HCT116 (cell line): ENCODE results near the gene PLA2G1B. TPM values are rescaled to one million over a fixed set of nuclear protein-coding genes. Genes with fewer than 3 reads are reported as not detected.

Source experiments
- ATAC-seq: fragments of 200-7000 bp; cut with Tn5 transposase; 2 replicates; pipeline ENCODE4 v1.9.1; 2020; ENCODE audit warnings: mild to moderate bottlenecking, moderate library complexity
- BruUV-seq: library from RNA; stranded (reverse); fragments of 400-500 nt; replicated peaks from 2 replicates; lab custom pipeline; 2021; lab: Mats Ljungman, UMichigan
- CTCF ChIA-PET: fragments of 300-600 bp; sonication (Branson Sonifier 250); formaldehyde crosslinking; loops from one replicate; lab custom pipeline; 2021; ENCODE audit warnings: antibody characterized with exemption; lab: Charles Lee
- POLR2A ChIA-PET: fragments of 300-600, 350-600 bp; sonication (Branson Sonifier 250); formaldehyde crosslinking; loops from one replicate; lab custom pipeline; 2021; ENCODE audit warnings: antibody characterized with exemption; lab: Charles Lee
- RAD21 ChIA-PET, 2 experiments: fragments of 300-600 bp; sonication (Branson Sonifier 250); formaldehyde crosslinking; loops; one replicate each; lab custom pipeline; 2023; ENCODE audit warnings: low total read pairs in 2 of 2; ENCODE audit not compliant: uncharacterized antibody in 2 of 2, unreplicated experiment in 2 of 2, low non-redundant PET in 1 of 2; lab: Charles Lee
- DNase-seq: peaks from one replicate; pipeline ENCODE4 v3.0.0-alpha.2; 2010; ENCODE audit warnings: low read depth, low spot score
- H2AFZ ChIP-seq: fragments of 200-600 bp; shearing (Covaris generic), sonication (generic); 2 replicates; pipeline ENCODE4 v1.6.1; 2017; ENCODE audit warnings: low read depth, mixed run types, mixed read lengths, antibody characterized with exemption, low read length; ENCODE audit not compliant: poor library complexity, severe bottlenecking
- H3K27ac ChIP-seq: 2 replicates; pipeline ENCODE4 v1.5.1; 2012; ENCODE audit warnings: low read depth, low read length
- H3K27me3 ChIP-seq: fragments of 200-600 bp; sonication (generic); 2 replicates; pipeline ENCODE4 v1.6.1; 2016; ENCODE audit warnings: mixed run types, low read length, mixed read lengths; ENCODE audit not compliant: insufficient read depth
- H3K36me3 ChIP-seq, 2 experiments: fragments of 200-500 bp in 1 of 2; fragments of 200-600 bp in 1 of 2; sonication (Bioruptor generic) in 1 of 2; sonication (generic) in 1 of 2; 2 replicates each; pipeline versions ENCODE4 v1.5.1 to v1.6.1; 2014 to 2016; ENCODE audit warnings: low read length in 2 of 2, inconsistent platforms in 1 of 2, mixed read lengths in 1 of 2, mixed run types in 1 of 2; ENCODE audit not compliant: insufficient read depth in 2 of 2, control insufficient read depth in 1 of 2
- H3K4me1 ChIP-seq, 2 experiments: fragments of 200-600 bp in 1 of 2; sonication (generic) in 1 of 2; 2 replicates each; pipeline versions ENCODE4 v1.5.1 to v1.6.1; 2012 to 2017; ENCODE audit warnings: low read length in 2 of 2, inconsistent platforms in 1 of 2, mild to moderate bottlenecking in 1 of 2, mixed read lengths in 1 of 2, mixed run types in 1 of 2, moderate library complexity in 1 of 2; ENCODE audit not compliant: insufficient read depth in 2 of 2, control insufficient read depth in 1 of 2
- H3K4me2 ChIP-seq: fragments of 200-600 bp; sonication (generic); 2 replicates; pipeline ENCODE4 v1.6.1; 2017; ENCODE audit warnings: mixed run types, low read length, mixed read lengths
- H3K4me3 ChIP-seq, 2 experiments: fragments of 200-600 bp in 1 of 2; sonication (generic) in 1 of 2; replicated peaks in 1 of 2; 2 replicates each; pipeline ENCODE4 v1.5.1; 2011 to 2016; ENCODE audit warnings: low read length in 2 of 2, control low read depth in 1 of 2, low read depth in 1 of 2, mild to moderate bottlenecking in 1 of 2, mixed read lengths in 1 of 2, mixed run types in 1 of 2
- H3K79me2 ChIP-seq: fragments of 200-600 bp; sonication (generic); 2 replicates; pipeline ENCODE4 v1.6.1; 2017; ENCODE audit warnings: mild to moderate bottlenecking, mixed run types, low read length, moderate library complexity, mixed read lengths; ENCODE audit not compliant: insufficient read depth
- H3K9ac ChIP-seq: fragments of 200-600 bp; sonication (generic); 2 replicates; pipeline ENCODE4 v1.6.1; 2016; ENCODE audit warnings: low read length, mixed read lengths
- H3K9me2 ChIP-seq: fragments of 200-600 bp; sonication (generic), shearing (Covaris generic); 2 replicates; pipeline ENCODE4 v1.6.1; 2017; ENCODE audit warnings: mixed run types, mild to moderate bottlenecking, moderate library complexity; ENCODE audit not compliant: insufficient read depth
- H3K9me3 ChIP-seq, 2 experiments: fragments of 200-500 bp in 1 of 2; fragments of 200-600 bp in 1 of 2; sonication (Bioruptor generic) in 1 of 2; sonication (generic) in 1 of 2; 2 replicates each; pipeline ENCODE4 v1.6.1; 2014 to 2017; ENCODE audit warnings: low read length in 2 of 2, mixed read lengths in 2 of 2, inconsistent platforms in 1 of 2, low read depth in 1 of 2, mild to moderate bottlenecking in 1 of 2, mixed run types in 1 of 2, moderate library complexity in 1 of 2; ENCODE audit not compliant: control insufficient read depth in 1 of 2, insufficient read depth in 1 of 2
- H4K20me1 ChIP-seq: fragments of 200-600 bp; sonication (generic), shearing (Covaris generic); 2 replicates; pipeline ENCODE4 v1.6.1; 2017; ENCODE audit warnings: mixed run types, mild to moderate bottlenecking, moderate library complexity; ENCODE audit not compliant: insufficient read depth
- CEBPB ChIP-seq: IDR thresholded peaks from 2 replicates; pipeline ENCODE4 v1.6.1; 2012; ENCODE audit warnings: low read depth
- CTCF ChIP-seq, 3 experiments: fragments of 200-600 bp in 1 of 3; sonication (generic) in 1 of 3; IDR thresholded peaks in 2 of 3; conservative IDR thresholded peaks in 1 of 3; 2 replicates each; pipeline ENCODE4 v1.5.1; 2012 to 2017; ENCODE audit warnings: low read depth in 2 of 3, low read length in 2 of 3, antibody characterized with exemption in 1 of 3, borderline replicate concordance in 1 of 3, control low read depth in 1 of 3, mild to moderate bottlenecking in 1 of 3, mixed read lengths in 1 of 3, mixed run types in 1 of 3, moderate library complexity in 1 of 3; ENCODE audit not compliant: insufficient read depth in 1 of 3
- EZH2 ChIP-seq: fragments of 200-600 bp; sonication (generic); IDR thresholded peaks from 2 replicates; pipeline ENCODE4 v1.6.1; 2017; ENCODE audit warnings: antibody characterized with exemption, mixed run types
- FOSL1 ChIP-seq: IDR thresholded peaks from 2 replicates; pipeline ENCODE4 v1.6.1; 2012; ENCODE audit warnings: low read depth
- JUND ChIP-seq: IDR thresholded peaks from 2 replicates; pipeline ENCODE4 v1.6.1; 2012
- MAX ChIP-seq: IDR thresholded peaks from 2 replicates; pipeline ENCODE4 v1.6.1; 2012
- POLR2AphosphoS5 ChIP-seq: IDR thresholded peaks from 2 replicates; pipeline ENCODE4 v1.6.1; 2011; ENCODE audit warnings: mild to moderate bottlenecking, low read depth, low read length, moderate library complexity
- RAD21 ChIP-seq: IDR thresholded peaks from 2 replicates; pipeline ENCODE4 v1.6.1; 2012; ENCODE audit warnings: low read depth, mild to moderate bottlenecking
- REST ChIP-seq: IDR thresholded peaks from 2 replicates; pipeline ENCODE4 v1.6.1; 2012; ENCODE audit warnings: low read depth
- SIN3A ChIP-seq: IDR thresholded peaks from 2 replicates; pipeline ENCODE4 v1.6.1; 2012; ENCODE audit warnings: low read depth
- SP1 ChIP-seq: IDR thresholded peaks from 2 replicates; pipeline ENCODE4 v1.6.1; 2012; ENCODE audit warnings: low read depth
- TCF7L2 ChIP-seq: IDR thresholded peaks from 2 replicates; pipeline ENCODE4 v1.7.0; 2011; ENCODE audit warnings: borderline replicate concordance, inconsistent platforms; ENCODE audit not compliant: insufficient read depth, insufficient read length; ENCODE audit errors: extremely low read depth
- ZBTB33 ChIP-seq: IDR thresholded peaks from 2 replicates; pipeline ENCODE4 v1.6.1; 2011; ENCODE audit warnings: mild to moderate bottlenecking, low read length, moderate library complexity; ENCODE audit not compliant: insufficient replicate concordance; ENCODE audit errors: extremely low read depth
- ZFX ChIP-seq: fragments of 450-650 bp; IDR thresholded peaks from 2 replicates; pipeline ENCODE4 v1.6.1; 2017
- ZNF274 ChIP-seq: fragments of 200-500 bp; sonication (Bioruptor generic); IDR thresholded peaks from 2 replicates; pipeline ENCODE4 v1.6.1; 2014; ENCODE audit warnings: mild to moderate bottlenecking, low read depth, low read length, inconsistent platforms
- intact Hi-C: fragments of 100-400 bp; cut with micrococcal nuclease; formaldehyde crosslinking; loops from 2 replicates; pipeline ENCODE4 v1.10.0; 2022
- total RNA-seq: library from RNA; stranded (reverse); gene quantifications from one replicate; pipeline ENCODE4 v1.2.1, GENCODE V29; 2021; ENCODE audit not compliant: unreplicated experiment

The PLA2G1B gene
- total RNA-seq, 1 experiment from 2014 or later: 2.0 TPM

GRCh38 chr12:120301962-120302815, 25.4 kb downstream of the PLA2G1B start, which contains the start of gene SIRT4:
Gene SIRT4 (plus strand): TSS chr12:120302321. CDS start chr12:120303562, 1,241 bp downstream.
- Histone ChIP-seq H3K79me2 (no peaks in the 10 kb centered on the region), H3K4me2 (peak within 1 kb of the TSS; percentile 92), H3K9me3 (no peaks in the 10 kb centered on the region), H3K9ac (peak within 1 kb of the TSS; percentile 58), H3K27ac (no peak within 1 kb of the TSS), H3K27me3 (no peaks in the 10 kb centered on the region), H3K4me1 (peaks cover 3 to 15% of the 10 kb centered on the region in 2 experiments; a peak in 1 of 4 replicates), H3K4me3 (peak within 1 kb of the TSS; percentile 67 to 68), H3K36me3 (no peaks in the 10 kb centered on the region), H2AFZ (peak within 1 kb of the TSS; percentile 94), H3K9me2 (no peaks in the 10 kb centered on the region), H4K20me1 (no peaks in the 10 kb centered on the region)
- ChIA-PET CTCF (interaction anchor here (0.7 to 1.6 kb wide), 14 partner anchors 8 to 939 kb away, joined by 3 to 32 read pairs (median 4); partner anchors contain the start of genes RNU4-1, RNU4-2, RPLP0 and SRSF9), POLR2A (interaction anchor here (0.6 to 3.1 kb wide), 5 partner anchors 10 to 347 kb away, joined by 3 to 100 read pairs (median 6); partner anchors contain the start of genes RNU4-1, RNU4-2 and RPLP0), RAD21 (interaction anchor here in 1 of 2 experiments (0.6 kb wide), 1 partner anchor 35 kb away, joined by 3 read pairs; no protein-coding TSS in a partner anchor)
- ATAC-seq: peak; percentile 98
- TSS peak; percentile 89 for BruUV-seq
- DNase-seq: peak; percentile 91
- peak; percentile 28 for TF ChIP-seq ZBTB33
- peak; percentile 69 for TF ChIP-seq SIN3A
- TF ChIP-seq CTCF (IDR thresholded peaks at IDR 0.05 in 2 of 3, conservative IDR thresholded peaks at IDR 0.05 in 1 of 3; ENCODE audit: borderline replicate concordance in 1 of 3, insufficient read depth in 1 of 3, low read depth in 2 of 3, low read length in 2 of 3): peak; percentile 69 to 75 (median 74); a peak in 5 of 6 replicates
- TF ChIP-seq TCF7L2: peak; percentile 36
- no peak for TF ChIP-seq REST
- peak; percentile 77 for TF ChIP-seq JUND
- no peak for TF ChIP-seq ZFX
- TF ChIP-seq MAX: peak; percentile 80
- no peak for TF ChIP-seq CEBPB
- TF ChIP-seq SP1: peak; percentile 94
- TF ChIP-seq POLR2AphosphoS5: peak; percentile 77
- TF ChIP-seq ZNF274: no peak
- no peak for TF ChIP-seq EZH2
- TF ChIP-seq FOSL1: no peak
- TF ChIP-seq RAD21: peak; percentile 42
- intact Hi-C loops: no loop called here
